ENCODE results near the gene COL8A1.

The COL8A1 gene

GRCh38 chr3:99768808-99769501 is 130.6 kb downstream of the COL8A1 start:
- H3K9ac ChIP-seq: no peak overlapping the region
- no peaks in the 10 kb centered on the region for H3K27me3 ChIP-seq (ENCODE audit: control insufficient read depth, insufficient read depth, low read length)
- H3K4me1 ChIP-seq: no peaks in the 10 kb centered on the region
- H3K27ac ChIP-seq: no peak overlapping the region
- no peaks in the 10 kb centered on the region for H3K79me2 ChIP-seq
- H3K4me3 ChIP-seq (ENCODE audit: low read depth, low read length): no peak overlapping the region
- TF ChIP-seq CTCF (IDR thresholded peaks at IDR 0.05): no peak
- no peak overlapping the region for H3K4me2 ChIP-seq (ENCODE audit: low read length)
- no peak overlapping the region for H2AFZ ChIP-seq
- H3K9me3 ChIP-seq (ENCODE audit: control insufficient read depth, low read length): no peaks in the 10 kb centered on the region
- H3K36me3 ChIP-seq (ENCODE audit: control insufficient read depth, insufficient read depth, low read length): no peaks in the 10 kb centered on the region

DNA sequence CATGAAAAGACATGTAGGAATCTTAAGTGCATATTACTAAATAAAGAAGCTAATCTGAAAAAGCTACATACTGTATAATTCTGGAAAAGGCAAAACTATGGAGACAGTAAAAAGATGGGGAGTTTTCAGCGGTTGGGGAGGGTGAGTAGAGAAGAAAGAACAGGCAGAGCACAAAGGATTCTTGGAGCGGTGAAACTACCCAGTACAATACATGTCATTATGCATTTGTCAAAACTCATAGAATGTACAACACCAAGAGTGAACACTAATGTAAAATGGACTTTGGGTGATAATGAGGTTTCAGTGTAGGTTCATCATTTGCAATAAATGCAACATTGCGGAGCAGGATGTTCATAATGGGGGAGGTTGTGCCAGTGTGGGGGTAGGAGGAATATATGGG is 133.8 kb downstream of the COL8A1 start:
- Histone ChIP-seq H3K9ac (no peak overlapping the region), H3K27ac (no peak overlapping the region)
- TF ChIP-seq CTCF (IDR thresholded peaks at IDR 0.05): no peak

GRCh38 chr3:99772671-99773070 is 134.3 kb downstream of the COL8A1 start:
- Histone ChIP-seq H3K4me2 (ENCODE audit: low read length) (no peak overlapping the region), H3K9ac (no peak overlapping the region), H3K9me3 (ENCODE audit: control insufficient read depth, low read length) (no peaks in the 10 kb centered on the region), H3K4me3 (ENCODE audit: low read depth, low read length) (no peak overlapping the region), H3K79me2 (no peaks in the 10 kb centered on the region), H3K27me3 (ENCODE audit: control insufficient read depth, insufficient read depth, low read length) (no peaks in the 10 kb centered on the region), H2AFZ (no peak overlapping the region), H3K27ac (no peak overlapping the region), H3K4me1 (no peaks in the 10 kb centered on the region), H3K36me3 (ENCODE audit: control insufficient read depth, insufficient read depth, low read length) (no peaks in the 10 kb centered on the region)
- TF ChIP-seq CTCF (IDR thresholded peaks at IDR 0.05): no peak

More for the DNA sequence above, 133.8 kb downstream of the COL8A1 start:
- H3K36me3 ChIP-seq (ENCODE audit: control insufficient read depth, insufficient read depth, low read length): no peaks in the 10 kb centered on the region
- H3K27me3 ChIP-seq (ENCODE audit: control insufficient read depth, insufficient read depth, low read length): no peaks in the 10 kb centered on the region
- H3K79me2 ChIP-seq: no peaks in the 10 kb centered on the region
- H3K9me3 ChIP-seq (ENCODE audit: control insufficient read depth, low read length): no peaks in the 10 kb centered on the region
- H3K4me1 ChIP-seq: no peaks in the 10 kb centered on the region
- no peak overlapping the region for H3K4me2 ChIP-seq (ENCODE audit: low read length)
- H3K4me3 ChIP-seq (ENCODE audit: low read depth, low read length): no peak overlapping the region
- no peak overlapping the region for H2AFZ ChIP-seq

GRCh38 chr3:99774467-99774866 is 136.1 kb downstream of the COL8A1 start:
- no peaks in the 10 kb centered on the region for H3K9me3 ChIP-seq (ENCODE audit: control insufficient read depth, low read length)
- TF ChIP-seq CTCF (IDR thresholded peaks at IDR 0.05): no peak
- no peak overlapping the region for H3K4me3 ChIP-seq (ENCODE audit: low read depth, low read length)
- no peaks in the 10 kb centered on the region for H3K4me1 ChIP-seq
- H3K27me3 ChIP-seq (ENCODE audit: control insufficient read depth, insufficient read depth, low read length): no peaks in the 10 kb centered on the region
- H3K4me2 ChIP-seq (ENCODE audit: low read length): no peak overlapping the region
- no peak overlapping the region for H3K9ac ChIP-seq
- H2AFZ ChIP-seq: no peak overlapping the region
- H3K27ac ChIP-seq: no peak overlapping the region
- H3K36me3 ChIP-seq (ENCODE audit: control insufficient read depth, insufficient read depth, low read length): no peaks in the 10 kb centered on the region
- H3K79me2 ChIP-seq: no peaks in the 10 kb centered on the region

All from parathyroid adenoma (tissue), 2 donors.